ENCODE data around the gene PYDC1.
"Not testable (repeated sequence)": the region's sequence is repeated elsewhere in the genome, so short reads cannot be mapped to it uniquely, and the experiment has no call there.

The PYDC1 gene

GRCh38 chr16:31223044-31223443, 6.1 kb upstream of the PYDC1 start:
- no peak for DNase-seq (ENCODE audit: low read depth in 1 of 2, low spot score in 1 of 2)

- DNase-seq (ENCODE audit: low read depth in 1 of 2, low spot score in 1 of 2), result no peak
Observed at GRCh38 chr16:31221357-31222160, 4.6 kb upstream of the PYDC1 start.

GRCh38 chr16:31219154-31219741, 2.3 kb upstream of the PYDC1 start:
- DNase-seq (ENCODE audit: low read depth in 1 of 2, low spot score in 1 of 2), result no peak

- no peak for DNase-seq (ENCODE audit: low read depth in 1 of 2, low spot score in 1 of 2)
Observed at GRCh38 chr16:31217136-31217530, 198 bp upstream of the PYDC1 start.

- DNase-seq (ENCODE audit: low read depth in 1 of 2, low spot score in 1 of 2), result no peak
Observed at GRCh38 chr16:31215287-31216162, 1.4 kb downstream of the PYDC1 start.

- DNase-seq (ENCODE audit: low read depth in 1 of 2, low spot score in 1 of 2), result no peak
Observed at GRCh38 chr16:31214708-31215286, 2.1 kb downstream of the PYDC1 start.

- DNase-seq (ENCODE audit: low read depth in 1 of 2, low spot score in 1 of 2), result no peak
Observed at GRCh38 chr16:31213877-31214707, 2.8 kb downstream of the PYDC1 start, which contains the start of gene TRIM72. TRIM72 (plus strand) TSS chr16:31214119; CDS start chr16:31214739, 620 bp downstream.

- DNase-seq (ENCODE audit: low read depth in 1 of 2, low spot score in 1 of 2), result no peak
Observed at GRCh38 chr16:31213342-31213741, 3.6 kb downstream of the PYDC1 start.

GRCh38 chr16:31206776-31207175, 10.2 kb downstream of the PYDC1 start:
- no peak for DNase-seq (ENCODE audit: low read depth in 1 of 2, low spot score in 1 of 2)

- DNase-seq (ENCODE audit: low read depth in 1 of 2, low spot score in 1 of 2), result no peak
Observed at GRCh38 chr16:31204871-31205666, 11.9 kb downstream of the PYDC1 start.

- DNase-seq (ENCODE audit: low read depth in 1 of 2, low spot score in 1 of 2), result no peak
Observed at GRCh38 chr16:31202414-31203375, 14.2 kb downstream of the PYDC1 start, which contains the start of gene PYCARD. PYCARD (minus strand) TSS chr16:31202760; CDS start chr16:31202690, 70 bp downstream.

GRCh38 chr16:31201582-31202413, 15.1 kb downstream of the PYDC1 start:
- no peak for DNase-seq (ENCODE audit: low read depth in 1 of 2, low spot score in 1 of 2)

- DNase-seq (ENCODE audit: low read depth in 1 of 2, low spot score in 1 of 2), result no peak
Observed at GRCh38 chr16:31200821-31201568, 15.9 kb downstream of the PYDC1 start.

- not testable (repeated sequence) for DNase-seq (ENCODE audit: low read depth in 1 of 2, low spot score in 1 of 2)
Observed at GRCh38 chr16:31200111-31200510, 16.8 kb downstream of the PYDC1 start.

- no peak for DNase-seq (ENCODE audit: low read depth in 1 of 2, low spot score in 1 of 2)
Observed at GRCh38 chr16:31199430-31200041, 17.4 kb downstream of the PYDC1 start.

GRCh38 chr16:31198207-31198882, 18.6 kb downstream of the PYDC1 start:
- DNase-seq (ENCODE audit: low read depth in 1 of 2, low spot score in 1 of 2), result no peak

Data from stimulated activated CD4-positive, alpha-beta T cell treated with anti-CD3 and anti-CD28 coated beads, Interleukin-15, amount 100 ng/mL, for 1 hour (primary cell).